Heart left ventricle (tissue), 13 donors: ENCODE results near the gene LRRC1.

ENCODE experiments used
- CTCF ChIP-seq, 12 donors: fragments of 200-600 bp; sonication (generic) in 4 of 12; IDR thresholded peaks; one replicate each; pipeline versions ENCODE4 v1.5.0 to v1.8.0; 2018 to 2022; ENCODE audit warnings: antibody characterized with exemption in 12 of 12, mild to moderate bottlenecking in 5 of 12
- POLR2A ChIP-seq, 2 donors: fragments of 450-650 bp; IDR thresholded peaks; one replicate each; pipeline ENCODE4 v1.6.1; 2017; ENCODE audit warnings: antibody characterized with exemption in 2 of 2, mild to moderate bottlenecking in 2 of 2, moderate library complexity in 2 of 2
- donor health status: ischemic (EF 13 %, LVEDD 7.1; RV severe dilation, severe dysfunction).
- donor health status: DM: no; HTN: yes; CAD: no.
- donor health status: DM: no; HTN: no; CAD: no.
- donor health status: ischemic (EF 25% LVEDD 6.9; RV normal size, moderate dysfunction).
- donor health status: ischemic (EF 25% LVEDD 5.7; RV mildly dilated, moderate dysfunction).
- donor health status: ischemic (EF 35%, LVEDD 5.7; RV mildly dilated, moderate dysfunction).
- donor health status: nonischemic (EF 11% LVEDD 7.7; RV severe dilation, severe dysfunction).
- donor health status: DM: yes; HTN: yes; CAD: no.
- donor health status: PGD.
- donor health status: ischemic (EF 29% LVEDD 5.4; RV normal size, mild dysfunction).
- donor health status: nonischemic (EF 23%, LVEDD 6.1; RV moderate dilation, normal function).

GRCh38 chr6:53944091-53944490 lies 149.3 kb downstream of the LRRC1 start:
- TF ChIP-seq POLR2A (IDR thresholded peaks at IDR 0.05): no peak
- no peak for TF ChIP-seq CTCF (IDR thresholded peaks at IDR 0.05)
